Ishikawa (cell line): ENCODE results near the gene CAMK2D.

Source experiments
- CEBPB ChIP-seq: IDR thresholded peaks from 2 replicates; pipeline ENCODE4 v1.6.1; 2012
- CREB1 ChIP-seq: IDR thresholded peaks from 2 replicates; pipeline ENCODE4 v1.6.1; 2012; ENCODE audit warnings: low read depth
- EGR1 ChIP-seq: IDR thresholded peaks from 2 replicates; pipeline ENCODE4 v1.6.1; 2012
- MAX ChIP-seq: IDR thresholded peaks from 2 replicates; pipeline ENCODE4 v1.6.1; 2012
- NFIC ChIP-seq: IDR thresholded peaks from 2 replicates; pipeline ENCODE4 v1.6.1; 2012
- RAD21 ChIP-seq: IDR thresholded peaks from 2 replicates; pipeline ENCODE4 v1.6.1; 2012; ENCODE audit warnings: low read depth
- REST ChIP-seq: IDR thresholded peaks from 2 replicates; pipeline ENCODE4 v1.6.1; 2012; ENCODE audit warnings: low read depth, mild to moderate bottlenecking
- TAF1 ChIP-seq: IDR thresholded peaks from 2 replicates; pipeline ENCODE4 v1.6.1; 2012; ENCODE audit warnings: low read depth, mild to moderate bottlenecking
- TCF12 ChIP-seq: IDR thresholded peaks from 2 replicates; pipeline ENCODE4 v1.6.1; 2012; ENCODE audit warnings: low read depth
- USF1 ChIP-seq: IDR thresholded peaks from 2 replicates; pipeline ENCODE4 v1.6.1; 2012
- YY1 ChIP-seq: IDR thresholded peaks from 2 replicates; pipeline ENCODE4 v1.6.1; 2012; ENCODE audit warnings: low read depth

- no peak for TF ChIP-seq TAF1
- no peak for TF ChIP-seq REST
- TF ChIP-seq USF1, result no peak
- no peak for TF ChIP-seq EGR1
- TF ChIP-seq TCF12, result no peak
- TF ChIP-seq YY1, result no peak
- TF ChIP-seq RAD21, result no peak
- no peak for TF ChIP-seq CEBPB
- TF ChIP-seq CREB1, result no peak
- no peak for TF ChIP-seq NFIC
- no peak for TF ChIP-seq MAX
These were observed 188.9 kb downstream of the CAMK2D start for GRCh38 chr4:113572620-113573019.
